GM23338 (cell line): Measurements from ENCODE around the gene ZC3H8. TPM values are rescaled to one million over a fixed set of nuclear protein-coding genes. Genes with fewer than 3 reads are reported as not detected.

Experiments used
- ATAC-seq: fragments of 200-7000 bp; cut with Tn5 transposase; 3 replicates; pipeline ENCODE4 v1.9.1; 2020
- DNase-seq: peaks from one replicate; pipeline ENCODE4 v3.0.0-alpha.2; 2015; ENCODE audit warnings: low spot score
- H2AFZ ChIP-seq: fragments of 200-600 bp; sonication (generic); 2 replicates; pipeline ENCODE4 v1.8.0; 2016; ENCODE audit warnings: antibody characterized with exemption, mild to moderate bottlenecking, moderate library complexity
- H3F3A ChIP-seq: fragments of 200-600 bp; sonication (generic); replicated peaks from 2 replicates; pipeline ENCODE4 v1.8.0; 2017; ENCODE audit warnings: antibody characterized with exemption, mixed run types, low read depth
- H3K27ac ChIP-seq: fragments of 200-600 bp; sonication (generic); 2 replicates; pipeline ENCODE4 v1.6.1; 2016; ENCODE audit warnings: low read depth
- H3K27me3 ChIP-seq: fragments of 200-600 bp; sonication (generic); 2 replicates; pipeline ENCODE4 v1.8.0; 2016; ENCODE audit warnings: mild to moderate bottlenecking, mixed run types, moderate library complexity; ENCODE audit not compliant: insufficient read depth
- H3K36me3 ChIP-seq: fragments of 200-600 bp; sonication (generic); 2 replicates; pipeline ENCODE4 v1.8.0; 2016; ENCODE audit warnings: mild to moderate bottlenecking; ENCODE audit not compliant: insufficient read depth
- H3K4me1 ChIP-seq: fragments of 200-600 bp; sonication (generic); 2 replicates; pipeline ENCODE4 v1.8.0; 2016; ENCODE audit warnings: mild to moderate bottlenecking, moderate library complexity; ENCODE audit not compliant: insufficient read depth
- H3K4me2 ChIP-seq: fragments of 200-600 bp; sonication (generic); 2 replicates; pipeline ENCODE4 v1.7.1; 2017; ENCODE audit warnings: mixed run types
- H3K4me3 ChIP-seq: fragments of 200-600 bp; sonication (generic); 2 replicates; pipeline ENCODE4 v1.6.1; 2016; ENCODE audit warnings: mixed run types
- H3K79me2 ChIP-seq: fragments of 200-600 bp; sonication (generic); replicated peaks from 2 replicates; pipeline ENCODE4 v1.8.0; 2017; ENCODE audit warnings: mild to moderate bottlenecking; ENCODE audit not compliant: insufficient read depth
- H3K9me2 ChIP-seq: fragments of 200-600 bp; sonication (generic); 2 replicates; pipeline ENCODE4 v1.8.0; 2017; ENCODE audit not compliant: insufficient read depth
- H4K20me1 ChIP-seq: fragments of 200-600 bp; sonication (generic); replicated peaks from 2 replicates; pipeline ENCODE4 v1.8.0; 2017; ENCODE audit warnings: mild to moderate bottlenecking; ENCODE audit not compliant: insufficient read depth
- H3K27ac Mint-ChIP-seq: 2 replicates; pipeline ENCODE4 v1.8.0; 2020; ENCODE audit warnings: inconsistent platforms, mild to moderate bottlenecking, moderate library complexity, mixed read lengths
- H3K27me3 Mint-ChIP-seq: 3 replicates; pipeline ENCODE4 v1.8.0; 2022; ENCODE audit warnings: low read depth, mild to moderate bottlenecking, moderate library complexity, mixed read lengths, inconsistent platforms; ENCODE audit not compliant: insufficient read depth, poor library complexity
- H3K36me3 Mint-ChIP-seq: 3 replicates; pipeline ENCODE4 v1.8.0; 2021; ENCODE audit warnings: low read depth, mild to moderate bottlenecking, inconsistent platforms, moderate library complexity, mixed read lengths
- H3K4me1 Mint-ChIP-seq: 3 replicates; pipeline ENCODE4 v1.8.0; 2020; ENCODE audit warnings: mild to moderate bottlenecking, inconsistent platforms, mixed read lengths
- H3K4me3 Mint-ChIP-seq: 3 replicates; pipeline ENCODE4 v1.8.0; 2021; ENCODE audit warnings: moderate library complexity, mild to moderate bottlenecking, inconsistent platforms, mixed read lengths
- H3K9me3 Mint-ChIP-seq: 3 replicates; pipeline ENCODE4 v1.8.0; 2020; ENCODE audit warnings: moderate library complexity, mild to moderate bottlenecking, inconsistent platforms, mixed read lengths
- CREB1 ChIP-seq: fragments of 250-450 bp; sonication (Bioruptor Pico); IDR thresholded peaks from 2 replicates; pipeline ENCODE4 v1.5.0; 2020; ENCODE audit warnings: low read depth, mild to moderate bottlenecking, moderate library complexity
- CTCF ChIP-seq, 2 experiments: fragments of 200-600 bp in 1 of 2; sonication (generic) in 1 of 2; conservative IDR thresholded peaks; 2 replicates each; pipeline versions ENCODE4 v1.5.1 to v1.6.1; 2016 to 2017; ENCODE audit warnings: antibody characterized with exemption in 2 of 2, low read depth in 2 of 2, mild to moderate bottlenecking in 2 of 2, moderate library complexity in 1 of 2
- EZH2 ChIP-seq: fragments of 200-600 bp; sonication (generic); IDR thresholded peaks from one replicate; pipeline ENCODE4 v1.8.0; 2017; ENCODE audit warnings: antibody characterized with exemption, mild to moderate bottlenecking, low read depth; ENCODE audit not compliant: unreplicated experiment
- EZH2phosphoT487 ChIP-seq: fragments of 200-600 bp; sonication (generic); IDR thresholded peaks from one replicate; pipeline ENCODE4 v1.8.1; 2018; ENCODE audit warnings: antibody characterized with exemption; ENCODE audit not compliant: unreplicated experiment
- JUNB ChIP-seq: IDR thresholded peaks from one replicate; pipeline ENCODE4 v1.6.1; 2016; ENCODE audit warnings: antibody characterized with exemption; ENCODE audit not compliant: unreplicated experiment
- POLR2AphosphoS5 ChIP-seq: IDR thresholded peaks from 2 replicates; pipeline ENCODE4 v1.6.1; 2016; ENCODE audit warnings: antibody characterized with exemption, low read depth
- STAT1 ChIP-seq: IDR thresholded peaks from one replicate; pipeline ENCODE4 v1.6.1; 2016; ENCODE audit warnings: antibody characterized with exemption; ENCODE audit not compliant: unreplicated experiment
- ZNF114 ChIP-seq: fragments of 250-450 bp; sonication (Bioruptor Pico); IDR thresholded peaks from 2 replicates; pipeline ENCODE4 v1.5.0; 2020; ENCODE audit warnings: mild to moderate bottlenecking, moderate library complexity
- ZNF331 ChIP-seq: fragments of 250-450 bp; sonication (Bioruptor Pico); IDR thresholded peaks from 2 replicates; pipeline ENCODE4 v1.5.0; 2020; ENCODE audit warnings: low read depth, mild to moderate bottlenecking, moderate library complexity
- polyA plus RNA-seq: library from polyadenylated mRNA; unstranded; fragments of >200 nt; fragmentation: Nextera tagmentation; extraction: Ambion mirVana; gene quantifications from 2 replicates; pipeline ENCODE4 v1.2.1, GENCODE V29; 2016
- total RNA-seq: library from RNA; depleted of rRNA; stranded (reverse); fragments of >200 nt; shearing (Covaris generic); gene quantifications from 2 replicates; pipeline ENCODE4 v1.2.3, GENCODE V29; 2014
- TF ChIP-seq, protein P1 (sequence below): IDR thresholded peaks from 2 replicates; pipeline ENCODE4 v1.6.1; 2016; ENCODE audit warnings: antibody characterized with exemption

The ZC3H8 gene
- total and polyA plus RNA-seq, 2 experiments from 2014 or later = 13.3 to 42.8 TPM

GRCh38 chr2:112301171-112301584 lies 46.3 kb upstream of the ZC3H8 start (continued):
- TF ChIP-seq ZNF114 (CRISPR knock-in tag) (no peak), JUNB (no peak), ZNF331 (CRISPR knock-in tag) (no peak)

DNA sequence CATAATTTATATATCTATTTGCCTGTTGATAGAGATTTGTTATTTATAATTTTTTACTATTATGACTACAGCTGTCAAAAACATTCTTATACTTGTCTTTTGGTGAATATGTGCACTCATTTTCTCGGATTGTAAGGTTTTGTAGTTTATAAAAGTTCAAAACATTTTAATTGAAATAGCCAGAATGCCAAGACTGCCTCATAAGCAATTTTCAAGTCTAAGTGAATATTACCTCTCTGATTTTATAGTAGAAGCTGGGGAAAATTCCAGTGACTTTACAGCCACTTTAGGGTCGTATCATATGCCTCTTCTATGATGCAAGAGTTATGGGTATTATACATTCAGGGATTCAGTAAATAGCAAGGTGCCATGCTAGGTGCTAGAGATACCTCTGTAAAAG lies 41.6 kb upstream of the ZC3H8 start:
- Mint-ChIP-seq H3K4me1 (no peaks in the 10 kb centered on the region), H3K4me3 (no peak overlapping the region), H3K9me3 (no peaks in the 10 kb centered on the region), H3K27me3 (no peaks in the 10 kb centered on the region), H3K27ac (no peak overlapping the region), H3K36me3 (no peaks in the 10 kb centered on the region)
- Histone ChIP-seq H2AFZ (no peak overlapping the region), H3K27me3 (no peaks in the 10 kb centered on the region), H3K9me2 (no peaks in the 10 kb centered on the region), H3F3A (no peaks in the 10 kb centered on the region), H3K4me2 (no peak overlapping the region), H3K27ac (no peak overlapping the region), H3K36me3 (no peaks in the 10 kb centered on the region), H3K4me3 (no peak overlapping the region), H3K79me2 (no peaks in the 10 kb centered on the region), H4K20me1 (no peaks in the 10 kb centered on the region), H3K4me1 (no peaks in the 10 kb centered on the region)
- TF ChIP-seq POLR2AphosphoS5 (no peak), CREB1 (CRISPR knock-in tag) (no peak)
- no peak for DNase-seq
- no peak for ATAC-seq

GRCh38 chr2:112295407-112296078 lies 40.7 kb upstream of the ZC3H8 start:
- H4K20me1 ChIP-seq = no peaks in the 10 kb centered on the region
- TF ChIP-seq EZH2 (no peak), CTCF (conservative IDR thresholded peaks at IDR 0.05; ENCODE audit: low read depth in 2 of 2) (no peak), POLR2AphosphoS5 (no peak), ZNF114 (CRISPR knock-in tag) (no peak), JUNB (no peak), STAT1 (no peak), CREB1 (CRISPR knock-in tag) (no peak), EZH2phosphoT487 (no peak)
- TF ChIP-seq, protein P1, sequence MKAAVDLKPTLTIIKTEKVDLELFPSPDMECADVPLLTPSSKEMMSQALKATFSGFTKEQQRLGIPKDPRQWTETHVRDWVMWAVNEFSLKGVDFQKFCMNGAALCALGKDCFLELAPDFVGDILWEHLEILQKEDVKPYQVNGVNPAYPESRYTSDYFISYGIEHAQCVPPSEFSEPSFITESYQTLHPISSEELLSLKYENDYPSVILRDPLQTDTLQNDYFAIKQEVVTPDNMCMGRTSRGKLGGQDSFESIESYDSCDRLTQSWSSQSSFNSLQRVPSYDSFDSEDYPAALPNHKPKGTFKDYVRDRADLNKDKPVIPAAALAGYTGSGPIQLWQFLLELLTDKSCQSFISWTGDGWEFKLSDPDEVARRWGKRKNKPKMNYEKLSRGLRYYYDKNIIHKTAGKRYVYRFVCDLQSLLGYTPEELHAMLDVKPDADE = no peak
- no peaks in the 10 kb centered on the region for H3K9me2 ChIP-seq
- H3K27me3 Mint-ChIP-seq = no peaks in the 10 kb centered on the region
- H3K9me3 Mint-ChIP-seq = no peaks in the 10 kb centered on the region
- H3K27ac Mint-ChIP-seq = no peak overlapping the region
- no peaks in the 10 kb centered on the region for H3K27me3 ChIP-seq
- H3K4me1 ChIP-seq = no peaks in the 10 kb centered on the region
- H3K4me1 Mint-ChIP-seq = no peaks in the 10 kb centered on the region
- H3K4me3 ChIP-seq = no peak overlapping the region
- DNase-seq = no peak
- H3K27ac ChIP-seq = no peak overlapping the region
- no peaks in the 10 kb centered on the region for H3K36me3 ChIP-seq
- H2AFZ ChIP-seq = no peak overlapping the region
- no peaks in the 10 kb centered on the region for H3K36me3 Mint-ChIP-seq
- no peaks in the 10 kb centered on the region for H3F3A ChIP-seq
- no peak overlapping the region for H3K4me2 ChIP-seq
- H3K4me3 Mint-ChIP-seq = no peak overlapping the region
- H3K79me2 ChIP-seq = no peaks in the 10 kb centered on the region
- no peak for ATAC-seq
